HG03095 (cell line): ENCODE measurements around the gene GDF7.

ENCODE experiments used
- ATAC-seq: cut with Tn5 transposase; IDR thresholded peaks from one replicate; pipeline ENCODE4 v1.9.1; 2021; ENCODE audit warnings: moderate library complexity; ENCODE audit not compliant: unreplicated experiment

The GDF7 gene

DNA sequence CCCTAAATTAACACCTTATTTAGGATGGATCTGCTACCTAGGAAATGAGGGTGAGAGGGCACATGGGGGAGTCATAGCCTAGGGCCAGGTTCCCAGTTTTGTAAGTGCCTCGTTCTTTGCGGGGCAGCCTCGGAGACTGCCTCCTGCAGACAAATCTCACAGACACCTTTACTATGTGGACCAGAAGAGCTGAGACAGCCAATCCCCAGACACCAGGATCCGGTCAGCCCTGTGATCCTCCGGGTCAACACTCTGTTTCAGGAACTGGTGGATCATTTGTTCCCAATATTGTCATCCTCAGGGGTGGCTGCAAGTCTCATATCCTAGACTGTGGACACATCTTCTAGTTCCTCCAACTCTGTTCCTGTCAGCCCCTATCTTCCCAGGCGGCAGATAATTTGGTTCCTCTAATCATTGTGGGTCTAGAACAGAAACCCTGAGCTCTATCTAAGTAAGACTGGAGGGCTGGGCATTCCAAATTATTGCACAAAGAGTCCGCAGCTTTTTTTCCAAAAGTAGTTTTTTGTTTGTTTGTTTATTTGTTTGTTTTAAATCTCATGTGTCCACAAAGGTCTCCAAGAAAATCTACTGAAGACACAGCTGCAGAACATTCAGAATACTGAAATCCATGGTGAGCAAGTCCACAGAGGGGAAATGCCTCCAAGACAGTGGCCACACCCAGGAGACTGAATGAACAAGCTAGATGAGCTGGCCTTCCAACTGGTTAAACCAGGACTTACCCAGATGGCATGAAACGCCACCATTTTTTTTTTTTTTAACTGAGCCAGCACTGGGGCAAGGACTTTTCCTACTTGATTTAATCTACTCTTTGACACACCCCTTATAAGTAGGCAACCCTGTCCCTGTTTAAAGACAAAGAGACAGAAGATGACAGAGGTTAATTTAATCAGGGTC is 6.2 kb upstream of the GDF7 start:
- no peak for ATAC-seq

DNA sequence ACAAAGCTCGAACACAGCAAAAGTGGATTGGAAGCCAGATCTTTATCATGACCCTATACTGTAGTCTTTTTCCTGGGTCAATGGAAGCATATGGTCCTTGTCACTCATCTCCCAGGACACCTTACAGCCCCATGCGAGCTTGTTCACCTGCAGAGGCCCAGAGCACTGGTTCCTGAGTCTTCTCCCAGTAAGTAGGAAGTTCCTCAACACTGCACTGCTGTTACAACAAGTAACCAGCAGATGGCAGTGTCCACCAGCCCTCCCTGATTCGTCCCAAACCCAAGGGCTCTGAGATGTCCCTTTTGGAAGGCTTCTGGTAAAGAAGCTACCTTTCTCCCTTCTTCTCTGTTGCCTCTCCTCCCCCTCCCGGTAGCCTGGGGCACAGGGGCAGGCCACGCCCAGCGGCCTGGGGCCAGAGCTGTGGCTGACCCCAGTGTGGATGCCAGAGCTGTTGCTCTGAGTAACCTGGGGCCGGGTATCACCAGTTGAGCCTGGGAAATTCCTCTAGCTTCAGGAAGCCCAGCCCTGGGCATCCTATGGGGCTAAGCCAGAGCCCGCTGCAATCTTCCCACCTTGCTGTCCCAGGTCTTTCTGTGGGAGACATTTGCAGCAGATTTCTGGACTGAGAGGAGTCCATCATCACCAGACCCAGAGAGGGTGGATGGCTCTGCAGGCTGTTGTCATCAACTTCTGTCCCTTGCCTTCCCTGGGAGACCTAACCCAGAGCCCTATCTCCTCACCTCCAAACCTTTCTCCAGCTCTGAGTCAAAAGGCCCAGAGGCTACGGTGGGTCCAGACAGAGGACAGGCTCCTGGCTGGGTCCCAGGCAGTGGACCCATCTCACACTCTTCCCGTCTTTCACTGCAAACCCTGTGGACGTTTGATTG is 5.3 kb upstream of the GDF7 start:
- peak; percentile 42 for ATAC-seq

DNA sequence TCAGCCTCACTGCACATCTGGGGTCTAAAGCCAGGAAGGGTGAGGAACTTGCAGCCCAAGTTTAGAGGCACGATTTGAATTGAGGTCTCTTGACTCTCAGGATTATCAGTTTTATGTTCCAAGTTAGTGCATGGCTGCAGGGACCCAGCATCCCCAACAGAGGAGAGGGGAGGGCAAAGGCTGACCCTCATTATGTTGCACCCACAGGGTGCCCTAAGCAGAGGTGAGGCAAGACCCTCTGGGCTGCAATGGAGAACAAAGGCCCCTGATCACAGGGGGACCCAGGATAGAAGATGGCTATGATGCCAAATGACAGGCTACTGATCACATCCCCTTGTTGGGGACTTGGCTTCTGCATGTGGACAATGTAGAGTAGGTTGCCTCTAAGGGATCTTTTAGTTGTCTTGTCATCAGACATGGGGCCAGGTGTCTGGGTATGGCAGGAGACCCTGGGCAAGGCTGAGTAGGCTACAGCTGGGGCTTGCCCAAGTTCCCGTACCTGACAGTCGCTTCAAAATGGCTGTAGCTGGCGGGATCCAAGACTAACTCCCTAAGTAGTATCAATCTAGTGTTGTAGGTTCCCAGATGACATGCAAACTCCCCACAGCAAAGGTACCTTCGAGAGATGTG is 4.5 kb upstream of the GDF7 start:
- no peak for ATAC-seq

DNA sequence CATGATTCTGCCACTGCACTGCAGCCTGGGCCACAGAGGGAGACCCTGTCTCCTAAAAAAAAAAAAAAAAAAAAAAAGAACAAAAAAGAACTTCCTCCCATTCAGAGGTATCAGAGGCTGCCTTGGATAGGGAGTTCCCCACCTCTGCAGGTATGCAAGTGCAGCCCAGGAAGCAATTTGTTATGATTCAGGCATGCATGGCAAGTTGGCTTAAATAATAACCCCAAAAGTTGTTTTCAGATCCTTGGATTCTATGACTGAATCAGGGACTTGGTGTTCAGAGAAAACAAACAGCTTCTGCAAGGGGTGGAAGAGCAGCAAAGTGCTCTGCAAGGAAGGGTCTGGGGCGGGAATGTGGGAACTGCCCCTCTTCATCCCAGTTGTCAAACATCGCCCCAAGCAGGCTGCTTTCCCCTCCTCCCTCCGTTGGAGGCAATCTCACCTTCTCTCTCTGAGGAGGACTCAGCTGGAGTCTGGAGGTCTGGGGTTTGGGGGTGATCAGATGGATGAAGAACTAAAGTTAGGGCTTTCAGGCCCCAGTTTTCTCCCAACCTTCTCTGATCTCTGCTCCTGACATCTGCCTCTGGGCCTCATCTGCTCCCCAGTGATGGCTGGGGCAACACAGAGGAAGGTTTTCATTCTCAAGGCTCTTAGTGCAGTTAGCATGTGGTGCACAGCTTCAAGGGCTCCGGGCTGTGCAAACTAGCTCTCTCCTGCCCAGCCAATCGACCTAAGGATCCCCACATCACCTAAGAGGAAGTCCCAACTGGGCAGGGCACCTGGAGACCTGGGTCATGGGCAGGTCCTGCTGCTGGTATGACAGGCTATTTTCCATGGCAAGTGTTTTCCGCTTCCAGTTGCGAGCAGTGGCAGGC is 3.5 kb upstream of the GDF7 start:
- ATAC-seq: no peak

DNA sequence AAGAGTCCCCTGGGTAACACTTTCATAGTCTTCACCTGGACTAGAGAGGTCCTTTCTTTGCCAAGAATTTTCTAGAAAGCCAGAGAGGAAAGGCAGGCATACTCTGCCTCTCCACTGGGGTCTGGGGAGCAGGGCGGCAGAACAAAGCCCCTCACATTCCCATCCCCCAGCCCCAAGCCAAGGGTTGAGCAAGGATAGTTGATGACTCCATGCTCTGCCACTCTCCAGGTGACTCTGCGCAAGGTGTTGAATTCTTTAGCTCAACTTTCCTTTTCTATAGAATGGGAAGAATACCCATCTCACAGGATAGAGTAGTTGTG is 2.9 kb upstream of the GDF7 start:
- no peak for ATAC-seq

DNA sequence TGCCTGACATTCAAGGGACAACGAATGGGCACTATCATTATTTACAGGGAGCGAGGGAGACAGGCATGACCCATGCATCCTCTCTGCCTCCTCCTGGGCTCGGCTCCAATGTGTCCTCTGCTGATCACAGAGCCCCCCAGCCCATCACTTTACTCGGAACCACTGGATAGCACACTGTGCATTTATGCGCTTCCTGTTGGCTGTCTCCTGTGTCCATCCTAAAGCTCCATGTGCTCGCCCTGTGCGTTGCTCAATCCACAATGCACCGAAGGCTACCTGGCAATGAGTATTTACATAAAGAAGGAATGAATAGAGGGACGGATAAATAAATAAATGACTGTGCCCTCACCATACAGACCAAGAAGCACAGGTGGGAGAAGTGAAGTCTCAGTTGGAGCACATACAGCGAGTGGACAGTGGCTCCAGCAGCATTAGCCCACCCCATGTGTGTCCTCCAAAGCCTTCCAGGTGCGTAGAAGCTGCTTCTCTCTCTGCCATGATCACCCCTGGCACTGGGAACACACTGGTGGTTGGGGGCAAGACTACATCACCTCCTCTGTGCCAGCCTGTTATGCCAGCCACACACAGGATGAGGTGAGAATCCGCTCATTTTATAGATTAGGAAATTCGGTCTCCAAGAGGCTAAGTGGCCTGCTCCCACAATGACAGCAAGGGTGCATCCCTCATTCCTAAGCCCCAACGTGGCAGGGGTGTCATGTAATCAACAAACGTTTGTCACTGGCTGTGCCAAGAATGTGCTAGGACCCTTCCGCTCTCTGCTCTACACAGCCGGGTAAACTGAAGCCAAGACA is 2.3 kb upstream of the GDF7 start:
- ATAC-seq: no peak

DNA sequence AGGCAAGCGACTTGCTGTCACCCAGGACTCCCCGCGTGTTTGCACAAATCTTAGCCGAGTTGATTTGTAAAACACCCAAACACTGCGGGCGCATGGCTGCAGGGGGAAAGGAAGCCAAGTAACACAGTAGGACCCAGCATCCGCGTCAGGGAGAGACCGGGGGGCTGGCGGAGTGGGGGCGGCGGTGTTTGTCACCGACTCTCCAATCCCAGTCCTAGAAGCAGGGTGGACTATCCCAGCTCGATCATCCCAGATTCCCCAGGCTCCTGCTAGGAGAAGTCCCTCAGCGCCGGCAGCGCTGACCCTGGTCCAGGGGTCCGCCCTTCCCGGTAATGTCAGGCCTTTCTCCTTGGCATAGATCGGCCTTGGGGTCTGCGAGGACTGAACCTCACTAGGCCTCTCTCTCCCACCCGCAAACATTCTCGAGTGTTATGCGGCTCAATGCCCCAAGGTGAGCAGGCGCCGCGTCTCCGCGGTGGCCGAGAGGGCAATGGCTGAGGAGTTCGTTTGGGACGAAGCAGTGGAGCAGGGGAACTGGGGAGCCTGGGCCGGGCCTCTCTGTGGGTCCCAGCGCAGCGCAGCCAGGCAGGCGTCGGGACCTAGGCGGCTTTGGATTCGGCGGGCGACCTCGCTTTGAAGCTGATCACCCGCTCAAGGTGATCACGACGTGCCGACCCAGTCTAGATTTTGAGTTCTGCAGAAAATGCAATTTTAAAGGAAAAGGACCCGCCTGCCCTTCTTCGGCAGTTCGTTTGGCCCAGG is 1.5 kb upstream of the GDF7 start:
- ATAC-seq: no peak

DNA sequence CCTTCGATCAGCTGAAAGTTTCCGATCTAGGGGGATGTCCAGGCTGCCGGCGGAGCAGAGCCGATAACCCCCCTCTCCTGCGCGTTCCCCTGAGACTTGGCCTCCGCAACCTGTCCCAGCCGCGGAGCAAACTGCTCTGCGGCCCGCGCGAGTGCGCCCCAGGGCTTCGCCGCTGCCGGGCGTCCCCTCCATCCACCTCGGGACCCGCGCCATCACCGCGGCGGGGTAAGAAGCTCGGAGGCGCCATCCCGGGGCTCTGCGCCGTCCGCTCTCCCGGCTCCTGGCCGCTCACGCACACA is 990 bp upstream of the GDF7 start:
- no peak for ATAC-seq

DNA sequence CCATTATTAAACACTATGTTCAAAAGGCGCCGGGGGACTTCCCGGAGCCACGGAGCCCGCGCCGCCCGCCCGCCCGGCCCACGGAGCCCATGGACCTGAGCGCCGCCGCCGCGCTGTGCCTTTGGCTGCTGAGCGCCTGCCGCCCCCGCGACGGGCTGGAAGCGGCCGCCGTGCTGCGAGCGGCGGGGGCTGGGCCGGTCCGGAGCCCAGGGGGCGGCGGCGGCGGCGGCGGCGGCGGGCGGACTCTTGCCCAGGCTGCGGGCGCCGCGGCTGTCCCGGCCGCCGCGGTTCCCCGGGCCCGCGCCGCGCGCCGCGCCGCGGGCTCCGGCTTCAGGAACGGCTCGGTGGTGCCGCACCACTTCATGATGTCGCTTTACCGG is 197 bp downstream of the GDF7 start:
- no peak for ATAC-seq

DNA sequence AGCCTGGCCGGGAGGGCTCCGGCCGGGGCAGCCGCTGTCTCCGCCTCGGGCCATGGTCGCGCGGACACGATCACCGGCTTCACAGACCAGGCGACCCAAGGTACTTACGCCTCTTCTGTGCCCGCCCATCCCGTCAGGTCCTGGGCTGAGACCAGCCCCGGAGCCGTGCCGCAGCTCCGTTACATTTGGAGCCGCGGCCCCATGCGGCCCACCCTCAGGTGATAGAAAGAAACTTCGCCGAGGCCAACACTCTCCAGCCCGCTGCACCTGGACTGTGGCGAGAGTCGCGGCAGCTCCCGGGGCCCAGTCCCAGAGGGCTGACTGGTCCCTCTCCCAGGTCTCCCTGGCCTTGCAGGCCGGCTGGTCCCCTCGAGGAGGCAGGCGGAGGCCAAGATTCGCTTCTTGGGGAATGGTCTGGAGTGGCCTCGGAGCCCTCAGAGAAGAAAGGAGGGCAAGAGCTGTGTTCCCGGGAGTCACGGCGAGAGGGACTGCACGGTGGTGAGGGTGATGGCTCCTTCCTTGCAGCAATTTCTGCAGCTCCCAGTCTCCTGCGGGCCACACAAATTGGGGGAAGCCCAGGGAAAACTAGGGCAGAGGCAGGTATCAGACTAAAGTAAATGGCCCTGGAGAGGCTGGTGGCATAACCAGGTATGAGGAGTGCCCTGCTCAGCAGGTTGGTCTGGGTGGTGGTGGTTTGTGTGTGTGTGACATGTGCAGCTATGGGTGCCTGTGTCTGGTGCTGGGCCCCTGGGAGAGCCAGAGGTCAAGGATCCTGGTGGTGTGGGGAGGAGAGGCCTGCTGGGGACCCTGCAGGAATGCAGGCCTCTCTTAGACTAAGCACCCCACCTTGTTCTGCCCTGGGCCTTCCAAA is 822 bp downstream of the GDF7 start:
- no peak for ATAC-seq

DNA sequence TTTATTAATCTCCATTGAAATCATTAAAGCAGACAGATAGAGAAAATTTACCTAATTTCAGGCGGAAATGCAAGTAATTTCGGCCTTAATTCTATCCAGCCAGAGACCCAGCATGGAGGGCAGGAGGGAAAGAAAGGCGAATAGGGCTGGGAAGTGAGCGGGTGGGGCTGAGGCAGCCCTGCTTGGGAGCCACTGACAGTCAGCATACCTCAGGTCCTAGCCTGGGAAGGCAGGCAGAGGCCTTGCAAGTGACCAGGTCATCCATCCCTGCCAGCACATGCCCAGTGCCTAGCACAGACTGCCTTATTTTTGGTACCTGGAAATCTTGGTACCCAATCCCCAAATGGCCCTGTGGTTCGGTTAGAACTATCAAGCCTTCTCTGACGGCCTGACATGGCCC is 1.5 kb downstream of the GDF7 start:
- no peak for ATAC-seq

DNA sequence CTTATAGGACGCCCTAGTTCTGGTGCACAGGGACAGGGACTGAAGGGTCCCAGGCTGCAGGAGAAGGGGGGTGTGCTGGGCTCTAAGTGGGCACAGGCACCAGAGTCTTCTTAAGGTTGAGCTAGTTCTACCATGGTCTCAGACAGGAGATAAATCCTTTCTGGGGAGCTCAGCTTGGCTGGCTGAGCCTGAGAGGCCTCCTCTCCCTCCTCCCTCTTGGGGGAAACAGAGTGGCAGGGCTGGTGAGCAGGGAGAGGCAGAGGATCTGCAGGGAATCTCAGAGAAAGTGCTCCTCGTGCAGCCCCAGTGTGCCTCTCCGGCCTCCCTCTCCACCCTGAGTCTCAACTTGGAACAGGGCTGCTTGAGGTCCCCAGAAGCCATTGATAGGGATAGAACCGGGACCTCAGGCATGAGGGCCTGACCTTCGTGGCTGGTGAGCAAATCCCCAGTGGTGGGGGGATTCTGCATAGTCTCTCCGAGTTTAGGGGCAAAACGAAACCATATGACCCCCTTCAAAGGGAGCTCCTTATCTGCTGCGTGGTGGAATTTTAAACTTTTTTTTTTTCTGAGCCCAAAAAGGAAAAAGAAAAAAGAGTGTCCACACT is 2.0 kb downstream of the GDF7 start:
- no peak for ATAC-seq

DNA sequence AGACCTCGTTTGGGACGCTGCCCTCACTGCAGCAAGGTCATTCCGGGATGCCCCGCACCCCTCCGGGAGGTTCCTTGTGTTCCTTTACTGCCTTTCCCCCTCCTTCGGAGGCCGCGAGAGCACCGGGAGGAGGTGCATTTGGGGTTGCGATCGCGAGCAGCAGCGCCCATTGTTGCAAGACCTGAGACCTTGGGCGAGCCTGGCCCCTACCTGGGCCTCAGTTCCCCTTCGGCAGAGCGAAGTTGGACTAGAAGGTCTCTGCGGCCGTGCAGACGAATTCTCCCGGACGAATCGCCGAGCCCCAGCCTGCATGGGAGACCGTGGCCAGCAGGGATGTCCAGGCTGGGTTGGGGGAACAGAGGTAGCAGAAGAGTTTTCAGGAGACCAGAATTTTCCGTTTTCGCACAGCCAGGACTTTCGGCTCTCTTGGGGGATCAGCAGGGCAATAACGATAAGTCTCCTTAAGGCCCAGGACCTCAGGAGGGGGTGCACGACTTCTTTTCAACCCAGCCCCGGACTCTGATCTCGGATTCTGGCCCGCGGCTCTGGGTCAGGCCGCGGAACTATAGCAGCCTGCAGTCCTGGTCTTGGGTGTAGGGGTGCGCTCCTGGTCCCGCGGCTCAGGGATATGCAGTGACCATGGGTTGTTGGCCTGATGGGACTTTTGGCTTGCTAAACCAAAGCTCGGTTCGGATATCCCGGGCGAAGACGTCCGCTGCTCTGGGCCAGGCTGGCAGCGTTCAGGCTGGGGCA is 2.8 kb downstream of the GDF7 start:
- ATAC-seq: no peak

DNA sequence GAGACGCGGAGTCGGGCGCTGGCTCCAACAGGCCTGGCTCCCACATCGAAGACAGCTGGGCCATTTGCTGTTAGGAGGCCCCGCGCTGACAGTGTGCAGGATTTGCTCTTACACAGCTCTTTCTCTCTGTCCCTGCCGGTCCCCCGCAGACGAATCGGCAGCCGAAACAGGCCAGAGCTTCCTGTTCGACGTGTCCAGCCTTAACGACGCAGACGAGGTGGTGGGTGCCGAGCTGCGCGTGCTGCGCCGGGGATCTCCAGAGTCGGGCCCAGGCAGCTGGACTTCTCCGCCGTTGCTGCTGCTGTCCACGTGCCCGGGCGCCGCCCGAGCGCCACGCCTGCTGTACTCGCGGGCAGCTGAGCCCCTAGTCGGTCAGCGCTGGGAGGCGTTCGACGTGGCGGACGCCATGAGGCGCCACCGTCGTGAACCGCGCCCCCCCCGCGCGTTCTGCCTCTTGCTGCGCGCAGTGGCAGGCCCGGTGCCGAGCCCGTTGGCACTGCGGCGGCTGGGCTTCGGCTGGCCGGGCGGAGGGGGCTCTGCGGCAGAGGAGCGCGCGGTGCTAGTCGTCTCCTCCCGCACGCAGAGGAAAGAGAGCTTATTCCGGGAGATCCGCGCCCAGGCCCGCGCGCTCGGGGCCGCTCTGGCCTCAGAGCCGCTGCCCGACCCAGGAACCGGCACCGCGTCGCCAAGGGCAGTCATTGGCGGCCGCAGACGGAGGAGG is 3.5 kb downstream of the GDF7 start:
- ATAC-seq: no peak

DNA sequence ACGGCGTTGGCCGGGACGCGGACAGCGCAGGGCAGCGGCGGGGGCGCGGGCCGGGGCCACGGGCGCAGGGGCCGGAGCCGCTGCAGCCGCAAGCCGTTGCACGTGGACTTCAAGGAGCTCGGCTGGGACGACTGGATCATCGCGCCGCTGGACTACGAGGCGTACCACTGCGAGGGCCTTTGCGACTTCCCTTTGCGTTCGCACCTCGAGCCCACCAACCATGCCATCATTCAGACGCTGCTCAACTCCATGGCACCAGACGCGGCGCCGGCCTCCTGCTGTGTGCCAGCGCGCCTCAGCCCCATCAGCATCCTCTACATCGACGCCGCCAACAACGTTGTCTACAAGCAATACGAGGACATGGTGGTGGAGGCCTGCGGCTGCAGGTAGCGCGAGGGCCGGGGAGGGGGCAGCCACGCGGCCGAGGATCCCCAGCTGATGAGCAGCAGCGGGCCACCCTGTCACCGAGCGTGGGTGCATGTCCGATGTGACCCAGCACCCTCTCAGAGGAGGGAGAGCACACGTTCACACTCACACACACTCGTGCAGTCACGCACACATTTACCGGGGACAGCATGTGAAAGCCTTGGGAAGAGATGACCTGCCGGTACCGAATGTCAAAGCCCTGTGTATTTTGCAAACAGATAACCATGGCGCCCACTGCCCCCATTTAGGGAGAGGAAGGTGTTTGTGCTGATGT is 4.2 kb downstream of the GDF7 start:
- ATAC-seq: no peak

DNA sequence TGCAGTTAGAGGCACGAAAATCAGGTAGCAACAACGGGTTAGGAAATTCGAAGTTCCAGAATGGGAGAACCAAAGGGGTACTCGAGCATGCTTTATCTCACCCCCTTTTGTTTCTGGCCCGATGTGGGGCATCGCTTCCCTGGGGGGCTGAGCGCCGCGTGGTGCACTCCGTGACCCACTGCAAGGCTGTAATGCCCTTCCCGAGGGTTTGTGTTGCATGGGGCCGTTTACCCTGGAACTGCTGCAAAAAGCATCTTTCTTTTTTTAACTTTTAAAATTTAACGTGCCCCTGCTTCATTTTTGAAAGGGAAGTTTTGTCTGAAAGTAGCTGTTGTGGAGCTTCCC is 4.8 kb downstream of the GDF7 start:
- ATAC-seq: no peak
